Osteocyte (in vitro differentiated cells): ENCODE results near the gene TPM1. TPM values are rescaled to one million over a fixed set of nuclear protein-coding genes. Genes with fewer than 3 reads are reported as not detected.
"Not testable (repeated sequence)": the region's sequence is repeated elsewhere in the genome, so short reads cannot be mapped to it uniquely, and the experiment has no call there.

Source experiments
- DNase-seq: peaks from one replicate; pipeline ENCODE4 v3.0.0; 2021; ENCODE audit warnings: mixed read lengths; ENCODE audit not compliant: unreplicated experiment; ENCODE audit errors: extremely low spot score
- H3K27ac Mint-ChIP-seq: one replicate; pipeline ENCODE4 v1.8.0; 2021; ENCODE audit warnings: mild to moderate bottlenecking, mixed read lengths; ENCODE audit not compliant: unreplicated experiment
- H3K27me3 Mint-ChIP-seq: one replicate; pipeline ENCODE4 v1.8.0; 2021; ENCODE audit warnings: mixed read lengths; ENCODE audit not compliant: unreplicated experiment
- H3K36me3 Mint-ChIP-seq: one replicate; pipeline ENCODE4 v1.8.0; 2021; ENCODE audit warnings: mixed read lengths; ENCODE audit not compliant: unreplicated experiment
- H3K4me1 Mint-ChIP-seq: one replicate; pipeline ENCODE4 v1.8.0; 2021; ENCODE audit warnings: mixed read lengths; ENCODE audit not compliant: unreplicated experiment
- H3K4me3 Mint-ChIP-seq: one replicate; pipeline ENCODE4 v1.8.0; 2021; ENCODE audit warnings: mild to moderate bottlenecking, moderate library complexity, mixed read lengths; ENCODE audit not compliant: unreplicated experiment
- H3K9me3 Mint-ChIP-seq: one replicate; pipeline ENCODE4 v1.8.0; 2021; ENCODE audit warnings: mixed read lengths; ENCODE audit not compliant: unreplicated experiment
- total RNA-seq: library from RNA; stranded (reverse); gene quantifications from 2 replicates; pipeline ENCODE4 v1.2.1, GENCODE V29; 2021
- TF ChIP-seq, protein P1 (sequence below): fragments of 200-600 bp; sonication (generic); IDR thresholded peaks from 2 replicates; pipeline ENCODE4 v1.5.0; 2021; ENCODE audit warnings: antibody characterized with exemption, mild to moderate bottlenecking, moderate library complexity

TPM1 gene
- total RNA-seq, 1 donor from 2014 or later: 1,747 TPM

GRCh38 chr15:63104727-63105126, 62.2 kb downstream of the TPM1 start:
- Mint-ChIP-seq H3K4me3 (no peak overlapping the region), H3K27ac (no peak overlapping the region), H3K27me3 (no peaks in the 10 kb centered on the region), H3K9me3 (no peaks in the 10 kb centered on the region), H3K36me3 (no peaks in the 10 kb centered on the region), H3K4me1 (peaks cover 23% of the 10 kb centered on the region)
- TF ChIP-seq, protein P1, sequence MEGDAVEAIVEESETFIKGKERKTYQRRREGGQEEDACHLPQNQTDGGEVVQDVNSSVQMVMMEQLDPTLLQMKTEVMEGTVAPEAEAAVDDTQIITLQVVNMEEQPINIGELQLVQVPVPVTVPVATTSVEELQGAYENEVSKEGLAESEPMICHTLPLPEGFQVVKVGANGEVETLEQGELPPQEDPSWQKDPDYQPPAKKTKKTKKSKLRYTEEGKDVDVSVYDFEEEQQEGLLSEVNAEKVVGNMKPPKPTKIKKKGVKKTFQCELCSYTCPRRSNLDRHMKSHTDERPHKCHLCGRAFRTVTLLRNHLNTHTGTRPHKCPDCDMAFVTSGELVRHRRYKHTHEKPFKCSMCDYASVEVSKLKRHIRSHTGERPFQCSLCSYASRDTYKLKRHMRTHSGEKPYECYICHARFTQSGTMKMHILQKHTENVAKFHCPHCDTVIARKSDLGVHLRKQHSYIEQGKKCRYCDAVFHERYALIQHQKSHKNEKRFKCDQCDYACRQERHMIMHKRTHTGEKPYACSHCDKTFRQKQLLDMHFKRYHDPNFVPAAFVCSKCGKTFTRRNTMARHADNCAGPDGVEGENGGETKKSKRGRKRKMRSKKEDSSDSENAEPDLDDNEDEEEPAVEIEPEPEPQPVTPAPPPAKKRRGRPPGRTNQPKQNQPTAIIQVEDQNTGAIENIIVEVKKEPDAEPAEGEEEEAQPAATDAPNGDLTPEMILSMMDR: no peak
- no peak for DNase-seq

- H3K4me1 Mint-ChIP-seq: peaks cover 23% of the 10 kb centered on the region
- H3K9me3 Mint-ChIP-seq, DNase-seq, H3K4me3 Mint-ChIP-seq, H3K27me3 Mint-ChIP-seq, H3K27ac Mint-ChIP-seq, H3K36me3 Mint-ChIP-seq: not testable (repeated sequence)
These were observed 62.8 kb downstream of the TPM1 start for GRCh38 chr15:63105354-63105753.

DNA sequence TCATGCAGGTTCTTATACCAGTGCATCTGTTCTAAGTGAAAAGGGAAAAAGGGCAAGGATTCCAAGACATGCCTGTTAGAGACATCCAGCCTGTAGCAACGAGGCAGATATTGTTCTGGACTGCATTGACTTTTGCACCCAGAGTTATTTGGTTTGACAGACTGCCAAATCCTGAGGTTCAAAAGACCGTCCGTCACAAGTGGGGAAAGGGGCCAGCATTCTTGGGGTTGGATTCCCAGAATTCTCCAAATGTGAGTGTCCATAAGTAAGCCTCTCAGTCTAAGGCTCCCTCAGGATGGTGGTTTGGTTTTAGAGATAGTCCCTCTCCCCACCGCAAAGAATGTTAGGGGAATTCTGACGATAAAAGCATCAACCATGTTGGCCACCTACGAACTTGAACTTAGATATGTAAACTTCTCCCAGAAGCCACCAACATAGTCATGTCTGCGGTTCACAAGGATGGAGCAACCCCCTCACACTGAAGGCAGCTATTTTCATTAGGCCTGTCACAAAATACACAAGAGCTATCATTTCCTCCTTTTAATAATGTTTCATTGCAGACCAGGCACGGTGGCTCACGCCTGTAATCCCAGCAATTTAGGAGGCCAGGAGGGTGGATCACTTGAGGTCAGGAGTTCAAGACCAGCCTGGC, 65.5 kb downstream of the TPM1 start:
- H3K9me3 Mint-ChIP-seq: no peaks in the 10 kb centered on the region
- H3K4me3 Mint-ChIP-seq: no peak overlapping the region
- peaks cover 23% of the 10 kb centered on the region for H3K4me1 Mint-ChIP-seq
- H3K36me3 Mint-ChIP-seq: no peaks in the 10 kb centered on the region
- H3K27me3 Mint-ChIP-seq: no peaks in the 10 kb centered on the region
- no peak for DNase-seq
- H3K27ac Mint-ChIP-seq: peak overlapping the region; percentile 90
- TF ChIP-seq, protein P1: no peak

- no peak overlapping the region for H3K27ac Mint-ChIP-seq
- no peaks in the 10 kb centered on the region for H3K36me3 Mint-ChIP-seq
- H3K9me3 Mint-ChIP-seq: no peaks in the 10 kb centered on the region
- TF ChIP-seq, protein P1: no peak
- H3K4me1 Mint-ChIP-seq: peaks cover 24% of the 10 kb centered on the region
- no peak overlapping the region for H3K4me3 Mint-ChIP-seq
- no peak for DNase-seq
- no peaks in the 10 kb centered on the region for H3K27me3 Mint-ChIP-seq
These were observed 67.0 kb downstream of the TPM1 start for GRCh38 chr15:63109498-63109897.

- Mint-ChIP-seq H3K4me3 (no peak overlapping the region), H3K4me1 (peaks cover 25% of the 10 kb centered on the region), H3K36me3 (no peaks in the 10 kb centered on the region), H3K9me3 (no peaks in the 10 kb centered on the region), H3K27me3 (no peaks in the 10 kb centered on the region), H3K27ac (no peak overlapping the region)
- TF ChIP-seq, protein P1: no peak
- DNase-seq: no peak
These were observed 67.4 kb downstream of the TPM1 start for GRCh38 chr15:63109920-63110319.
